Stimulated activated CD8-positive, alpha-beta memory T cell treated with anti-CD3 and anti-CD28 coated beads, Interleukin-7, amount 100 ng/mL, for 4 hours (primary cell): Measurements from ENCODE around the gene AHNAK.
"Not testable (repeated sequence)": the region's sequence is repeated elsewhere in the genome, so short reads cannot be mapped to it uniquely, and the experiment has no call there.

Experiments
- DNase-seq, 2 donors: peaks; one replicate each; pipeline ENCODE4 v3.0.0-alpha.2; 2020; ENCODE audit warnings: low read depth in 2 of 2

The AHNAK gene, protein sequence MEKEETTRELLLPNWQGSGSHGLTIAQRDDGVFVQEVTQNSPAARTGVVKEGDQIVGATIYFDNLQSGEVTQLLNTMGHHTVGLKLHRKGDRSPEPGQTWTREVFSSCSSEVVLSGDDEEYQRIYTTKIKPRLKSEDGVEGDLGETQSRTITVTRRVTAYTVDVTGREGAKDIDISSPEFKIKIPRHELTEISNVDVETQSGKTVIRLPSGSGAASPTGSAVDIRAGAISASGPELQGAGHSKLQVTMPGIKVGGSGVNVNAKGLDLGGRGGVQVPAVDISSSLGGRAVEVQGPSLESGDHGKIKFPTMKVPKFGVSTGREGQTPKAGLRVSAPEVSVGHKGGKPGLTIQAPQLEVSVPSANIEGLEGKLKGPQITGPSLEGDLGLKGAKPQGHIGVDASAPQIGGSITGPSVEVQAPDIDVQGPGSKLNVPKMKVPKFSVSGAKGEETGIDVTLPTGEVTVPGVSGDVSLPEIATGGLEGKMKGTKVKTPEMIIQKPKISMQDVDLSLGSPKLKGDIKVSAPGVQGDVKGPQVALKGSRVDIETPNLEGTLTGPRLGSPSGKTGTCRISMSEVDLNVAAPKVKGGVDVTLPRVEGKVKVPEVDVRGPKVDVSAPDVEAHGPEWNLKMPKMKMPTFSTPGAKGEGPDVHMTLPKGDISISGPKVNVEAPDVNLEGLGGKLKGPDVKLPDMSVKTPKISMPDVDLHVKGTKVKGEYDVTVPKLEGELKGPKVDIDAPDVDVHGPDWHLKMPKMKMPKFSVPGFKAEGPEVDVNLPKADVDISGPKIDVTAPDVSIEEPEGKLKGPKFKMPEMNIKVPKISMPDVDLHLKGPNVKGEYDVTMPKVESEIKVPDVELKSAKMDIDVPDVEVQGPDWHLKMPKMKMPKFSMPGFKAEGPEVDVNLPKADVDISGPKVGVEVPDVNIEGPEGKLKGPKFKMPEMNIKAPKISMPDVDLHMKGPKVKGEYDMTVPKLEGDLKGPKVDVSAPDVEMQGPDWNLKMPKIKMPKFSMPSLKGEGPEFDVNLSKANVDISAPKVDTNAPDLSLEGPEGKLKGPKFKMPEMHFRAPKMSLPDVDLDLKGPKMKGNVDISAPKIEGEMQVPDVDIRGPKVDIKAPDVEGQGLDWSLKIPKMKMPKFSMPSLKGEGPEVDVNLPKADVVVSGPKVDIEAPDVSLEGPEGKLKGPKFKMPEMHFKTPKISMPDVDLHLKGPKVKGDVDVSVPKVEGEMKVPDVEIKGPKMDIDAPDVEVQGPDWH (N-terminal part only)

DNA sequence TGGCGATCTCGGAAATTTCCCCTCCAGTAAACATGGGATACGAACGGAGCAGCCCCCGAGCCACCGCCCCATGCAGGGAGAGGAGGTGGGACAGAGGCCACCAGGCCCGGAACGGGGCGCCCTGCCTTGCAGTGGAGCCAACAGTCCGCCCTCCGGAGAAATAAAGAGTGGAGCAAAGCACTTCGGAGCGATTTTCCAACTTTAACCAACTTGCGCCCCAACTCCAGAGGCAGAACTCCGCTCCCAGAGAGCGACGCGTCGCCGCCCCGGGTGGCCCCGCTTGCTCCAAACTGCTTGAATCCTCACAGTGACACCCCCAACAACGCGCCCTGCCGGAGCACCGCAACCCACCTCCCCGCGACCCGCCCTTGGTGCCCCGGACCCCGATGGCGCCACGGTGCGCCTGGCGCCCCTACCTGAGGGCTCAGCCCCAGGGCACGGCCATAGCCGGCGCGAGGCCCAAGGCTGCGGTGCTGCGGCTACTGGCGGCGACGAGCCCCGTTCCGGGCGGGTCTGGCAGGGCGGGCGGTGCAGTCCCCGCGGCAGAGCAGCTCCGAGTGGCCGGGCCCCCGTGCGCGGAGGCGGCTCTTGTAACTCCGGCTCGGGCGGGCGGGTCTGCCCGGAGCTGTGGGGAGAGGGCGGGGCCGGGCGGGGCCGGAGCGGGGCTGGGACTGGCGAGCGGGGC, at the start of gene AHNAK:
AHNAK (minus strand) TSS at position 563 of the 685 bp plus-strand sequence. CDS start 10,708 bp downstream, outside the sequence.
- peak in 1 of 2 donors; percentile 64 for DNase-seq

DNA sequence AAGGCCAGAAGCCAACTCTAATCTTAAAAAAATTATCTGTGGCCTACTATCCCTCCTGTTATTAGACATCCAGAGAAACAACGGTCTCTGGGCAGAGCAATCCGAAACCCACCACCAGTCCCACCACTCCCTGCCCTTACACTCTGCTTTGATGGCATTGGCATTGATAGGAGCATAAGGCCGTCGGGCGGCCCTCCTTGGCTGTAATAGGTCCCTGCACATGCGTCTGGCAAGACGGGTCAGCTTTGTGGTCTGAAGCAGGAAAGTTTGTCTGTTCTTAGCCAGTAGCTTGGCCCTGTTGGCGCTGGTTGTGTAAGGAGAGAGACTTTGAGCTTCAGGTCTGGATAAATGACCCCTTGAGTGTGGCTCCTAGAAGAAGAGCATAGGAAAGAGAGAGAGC, 48.5 kb upstream of the AHNAK start:
- no peak for DNase-seq

DNA sequence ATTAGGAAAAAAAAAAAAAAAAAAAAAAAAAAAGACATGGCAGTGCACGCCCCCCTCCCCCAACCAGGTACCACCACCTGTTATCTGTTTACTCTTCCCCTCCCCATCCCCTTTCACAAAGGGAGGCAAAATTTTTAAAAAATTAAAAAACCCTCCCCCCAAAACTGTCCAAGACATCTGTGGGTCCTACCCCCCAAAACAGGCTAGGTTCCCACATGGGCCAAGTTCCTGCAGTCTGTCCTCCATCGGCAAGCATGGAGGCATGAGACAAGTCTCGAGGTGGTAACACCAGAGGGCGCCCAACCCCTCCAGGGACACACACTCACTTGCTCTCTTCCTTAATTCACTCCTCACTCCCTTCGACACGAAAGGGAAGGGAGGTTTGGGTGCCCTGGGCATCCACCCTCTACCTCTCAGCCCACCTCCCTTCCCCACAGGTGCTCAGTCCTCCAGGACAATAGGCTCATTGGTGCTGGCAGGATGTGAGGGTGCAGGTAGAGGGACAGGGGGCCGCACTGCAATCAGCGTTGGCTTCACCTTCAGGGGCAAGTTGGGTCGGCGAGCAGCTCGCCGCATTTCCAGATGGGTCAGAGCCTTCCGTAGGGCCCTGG, 46.9 kb upstream of the AHNAK start:
- DNase-seq: peak; percentile 68 to 69

DNA sequence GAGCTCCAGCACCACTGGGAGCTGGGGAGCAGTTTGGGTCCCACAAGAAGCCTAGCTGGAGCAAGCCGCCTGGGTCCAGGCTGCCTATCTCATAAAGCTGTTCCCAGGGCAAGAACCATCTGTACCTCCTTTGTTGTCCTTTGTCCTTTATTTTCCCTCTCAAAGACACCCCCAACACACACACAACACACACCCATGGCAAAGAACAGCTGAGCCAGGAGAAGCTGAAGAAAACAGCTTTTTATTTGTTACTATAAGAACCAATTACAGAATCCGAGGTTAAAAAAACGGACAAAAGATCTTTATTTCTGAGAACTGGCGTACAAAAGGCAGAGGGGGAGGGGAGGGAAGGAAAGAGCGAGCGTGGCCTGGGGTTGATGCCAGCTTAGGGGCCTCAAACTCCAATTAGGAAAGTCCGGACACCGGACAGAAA, 46.4 kb upstream of the AHNAK start:
- DNase-seq: no peak

DNA sequence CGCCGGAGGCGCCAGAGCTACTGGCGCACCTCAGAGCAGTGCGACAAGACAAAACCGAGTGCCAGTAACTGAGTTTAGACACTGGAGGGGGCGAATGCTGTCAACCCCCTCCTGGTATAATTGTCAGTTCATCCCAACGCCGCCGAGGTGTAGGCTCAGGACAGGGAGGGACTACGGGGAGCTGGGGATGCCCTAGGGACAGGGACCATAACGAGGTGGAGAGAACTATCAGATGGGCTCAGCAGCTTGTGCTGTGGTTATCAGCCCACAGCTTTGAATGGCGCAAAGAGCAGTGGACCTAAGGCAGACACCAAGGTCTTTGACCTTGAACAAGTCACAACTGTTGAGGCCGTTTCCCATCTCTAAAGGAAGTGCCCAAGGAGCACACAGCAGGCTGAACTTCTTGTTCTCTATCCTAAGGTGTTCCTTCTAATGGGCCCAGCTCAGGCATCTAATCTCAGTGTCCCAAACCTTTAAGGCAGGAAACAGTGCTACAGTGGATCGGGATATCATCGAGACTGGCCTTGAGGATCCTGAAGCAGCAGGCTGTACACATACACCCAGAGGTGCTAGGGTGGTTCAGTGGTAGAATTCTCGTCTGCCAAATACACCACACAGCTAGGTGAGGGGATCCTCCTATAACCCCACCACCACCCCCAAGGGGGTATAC, 45.7 kb upstream of the AHNAK start:
- no peak for DNase-seq

DNA sequence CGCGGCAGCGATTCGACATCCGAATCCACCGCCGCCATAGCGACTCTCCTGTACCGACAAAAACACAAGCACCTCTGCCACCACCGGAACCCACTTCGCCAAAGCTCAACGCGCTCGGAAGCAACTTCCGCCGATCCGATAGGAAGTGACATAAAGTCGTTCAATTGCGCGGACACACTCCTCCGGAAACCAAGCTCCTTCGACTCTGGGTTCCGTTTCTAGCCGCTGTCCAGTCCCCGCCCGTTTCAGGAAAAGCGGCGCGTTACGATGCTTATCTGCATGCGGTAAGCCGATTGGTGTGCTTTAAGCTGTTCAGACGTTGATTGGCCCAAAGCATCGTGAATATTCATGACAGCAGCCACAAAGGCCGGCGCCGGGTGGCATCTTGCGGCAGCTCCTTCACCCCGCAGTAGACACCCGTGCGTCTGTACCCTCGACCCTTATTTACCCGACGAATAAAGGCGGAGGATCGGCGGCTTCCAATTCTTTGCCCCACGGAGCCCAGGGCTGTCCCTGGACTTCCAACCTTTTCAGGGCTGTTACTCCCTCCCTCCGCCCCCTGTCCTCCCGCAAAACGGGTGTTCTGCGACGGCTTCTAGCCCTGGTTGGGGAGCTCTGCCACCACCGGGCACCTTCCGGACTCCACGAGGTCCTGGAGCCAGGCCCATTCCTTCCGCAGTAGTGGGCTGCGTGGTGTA, 45.0 kb upstream of the AHNAK start, which contains the start of gene TUT1:
TUT1 (minus strand) TSS at position 76 of the 698 bp plus-strand sequence; CDS start at position 38, 38 bp downstream.
- peak; percentile 91 to 97 for DNase-seq

DNA sequence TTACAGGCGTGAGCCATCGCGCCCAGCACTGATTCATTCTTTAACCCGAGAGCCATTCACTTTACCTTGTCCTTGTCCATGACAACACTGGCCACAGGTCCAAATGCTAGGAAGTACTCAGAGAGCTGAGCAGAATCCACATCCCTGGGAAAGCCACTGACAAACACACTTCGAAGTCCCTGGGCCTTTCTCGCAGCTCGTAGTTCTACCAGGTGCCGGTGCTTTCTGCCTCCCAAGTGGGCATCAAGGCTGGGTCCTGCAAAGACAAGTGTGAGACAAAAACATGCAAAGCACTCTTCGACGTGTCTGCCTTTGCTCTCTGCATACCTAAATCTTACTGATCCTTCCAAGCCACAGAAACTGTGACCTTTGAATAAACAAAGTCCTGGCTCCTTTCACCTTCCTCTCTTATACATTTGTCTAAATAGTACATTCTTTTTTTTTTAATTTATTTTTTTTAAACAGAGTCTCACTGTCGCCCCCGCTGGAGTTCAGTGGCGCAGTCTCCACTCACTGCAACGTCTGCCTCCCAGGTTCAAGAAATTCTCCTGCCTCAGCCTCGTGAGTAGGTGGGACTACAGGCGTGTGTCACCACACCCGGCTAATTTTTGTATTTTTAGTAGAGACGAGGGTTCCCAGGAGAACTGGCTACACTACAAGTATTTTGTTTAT, 42.5 kb upstream of the AHNAK start:
- DNase-seq: no peak

DNA sequence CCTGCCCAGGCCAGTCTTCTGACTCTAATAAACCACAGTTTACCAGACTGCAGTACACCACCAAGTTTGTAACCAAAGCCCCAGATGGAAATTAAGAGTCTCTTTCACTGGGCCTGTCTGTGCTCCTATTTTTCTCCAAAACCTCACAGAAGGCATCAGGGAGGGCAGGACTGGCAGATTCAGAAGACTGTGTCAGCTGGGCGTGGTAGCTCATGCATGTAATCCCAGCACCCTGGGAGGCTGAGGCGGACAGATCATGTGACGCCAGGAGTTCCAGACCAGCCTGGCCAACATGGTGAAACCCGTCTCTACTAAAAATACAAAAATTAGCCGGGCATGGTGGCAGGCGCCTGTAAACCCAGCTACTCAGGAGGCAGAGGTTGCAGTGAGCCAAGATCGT, 38.8 kb upstream of the AHNAK start:
- not testable (repeated sequence) for DNase-seq

DNA sequence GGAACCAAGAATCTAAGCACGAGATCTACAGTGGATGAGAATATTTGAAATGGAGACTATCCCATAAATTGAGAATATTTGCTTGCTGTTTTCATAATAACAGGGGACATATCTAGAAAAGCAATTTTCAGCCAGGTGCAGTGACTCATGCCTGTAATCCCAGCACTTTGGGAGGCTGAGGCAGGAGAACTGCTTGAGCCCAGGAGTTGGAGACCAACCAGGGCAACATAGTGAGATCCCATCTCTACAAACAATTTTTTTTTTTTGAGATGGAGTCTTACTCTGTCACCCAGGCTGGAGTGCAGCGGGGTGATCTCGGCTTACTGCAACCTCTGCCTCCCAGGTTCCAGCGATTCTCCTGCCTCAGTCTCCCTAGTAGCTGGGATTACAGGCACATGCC, 35.1 kb upstream of the AHNAK start:
- not testable (repeated sequence) for DNase-seq

DNA sequence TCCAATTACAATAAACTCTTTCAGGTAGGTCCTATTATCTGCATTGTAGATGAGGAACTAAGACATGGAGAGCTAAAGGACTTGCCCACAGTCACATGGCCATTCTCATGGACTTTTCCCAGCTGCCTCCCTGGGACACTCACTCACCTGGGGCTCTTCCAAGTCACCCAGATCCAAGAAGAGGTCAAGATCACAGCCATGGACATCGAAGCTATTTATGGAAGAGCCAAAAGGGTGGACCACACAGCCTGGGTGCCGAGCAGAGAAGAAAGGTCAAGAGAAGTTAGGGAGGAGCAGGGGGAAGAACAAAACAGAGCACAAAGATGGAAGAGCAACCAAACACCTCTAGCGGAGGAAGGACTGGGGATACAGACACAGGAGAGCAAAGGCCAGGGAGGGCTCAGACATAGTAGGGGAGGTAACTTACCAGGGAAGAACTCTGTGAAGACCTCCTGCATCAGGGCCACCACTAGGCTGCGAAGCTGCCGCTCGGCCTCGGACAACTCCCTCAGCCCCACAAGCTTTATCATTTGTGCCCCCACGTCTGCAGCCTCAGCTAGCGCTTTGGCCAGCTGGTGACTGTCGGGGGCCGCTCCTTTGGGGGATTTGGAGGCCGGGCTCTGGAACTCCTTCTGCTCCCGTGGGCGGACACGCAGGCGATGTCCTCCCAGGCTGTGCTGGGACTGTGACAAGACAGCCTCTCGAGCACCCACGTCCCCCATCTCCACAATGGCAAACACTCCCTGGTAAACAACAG, 34.5 kb upstream of the AHNAK start:
- no peak for DNase-seq

DNA sequence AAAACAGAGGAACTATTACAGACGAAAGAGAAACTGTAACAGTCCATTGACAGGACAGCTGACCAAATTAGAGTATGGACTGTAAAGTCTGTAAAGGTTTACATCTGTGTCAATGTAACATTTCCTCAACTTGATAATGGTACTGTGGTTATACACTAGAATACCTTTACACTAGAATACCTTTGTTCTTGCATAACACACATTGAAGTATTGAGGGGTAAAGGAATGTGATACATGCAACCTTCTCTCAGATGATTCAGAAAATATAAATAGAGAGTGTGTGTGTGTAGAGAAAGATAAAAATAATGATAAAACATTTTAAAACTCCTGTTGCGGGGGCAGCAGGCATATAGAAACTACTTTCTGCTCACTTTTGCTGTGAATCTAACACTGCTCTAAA, 32.6 kb upstream of the AHNAK start:
- no peak for DNase-seq

DNA sequence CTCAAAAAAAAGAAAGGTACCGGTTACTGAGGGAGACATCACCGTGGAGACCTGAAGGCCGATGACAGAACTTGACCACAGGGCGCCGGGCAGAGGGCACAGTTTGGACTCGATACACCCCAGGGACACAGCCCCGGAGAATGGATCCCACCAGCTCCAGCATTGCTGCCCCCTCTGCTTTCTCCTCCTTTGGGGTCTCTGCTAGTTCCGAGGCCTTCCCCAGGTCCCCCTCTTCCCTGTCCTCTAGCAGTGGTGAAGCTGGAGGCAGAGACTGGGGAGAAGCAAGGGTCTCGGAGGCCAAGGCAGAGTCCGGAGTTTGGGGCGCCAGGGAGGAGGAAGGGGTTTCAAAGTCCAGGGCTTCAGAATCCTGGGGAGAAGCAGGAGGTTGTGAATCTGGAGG, 31.9 kb upstream of the AHNAK start:
- DNase-seq: no peak

DNA sequence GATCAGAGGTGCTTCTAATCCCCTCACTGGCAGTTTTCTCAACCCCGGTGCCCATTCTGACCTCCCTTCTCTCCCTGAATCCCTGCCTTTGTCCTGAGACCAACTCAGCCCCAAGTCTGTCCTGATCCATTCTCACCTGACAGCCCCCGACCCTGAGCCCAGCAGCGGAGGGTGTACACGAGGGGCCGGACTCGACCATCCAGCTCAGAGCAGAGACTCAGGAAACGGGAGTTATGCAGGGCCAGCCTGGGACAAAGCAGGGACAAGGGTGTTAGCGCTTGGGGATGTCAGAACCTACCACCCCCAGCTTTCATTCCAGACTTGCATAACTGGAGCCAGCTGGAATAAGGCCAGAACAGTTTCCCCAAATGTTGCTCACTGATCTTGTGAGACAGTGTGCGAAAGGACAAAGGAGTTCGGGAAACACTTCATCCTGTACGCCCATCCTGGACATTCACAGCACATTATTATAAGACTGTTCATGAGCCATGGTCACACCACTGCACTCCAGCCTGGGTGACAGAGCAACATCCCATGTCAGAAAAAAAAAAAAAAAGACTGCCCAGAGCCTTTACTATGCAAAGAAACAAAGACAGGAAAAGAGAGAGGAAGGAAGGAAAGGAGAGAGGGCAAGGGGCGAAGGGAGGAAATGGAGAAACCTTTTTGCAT, 30.6 kb upstream of the AHNAK start:
- no peak for DNase-seq

DNA sequence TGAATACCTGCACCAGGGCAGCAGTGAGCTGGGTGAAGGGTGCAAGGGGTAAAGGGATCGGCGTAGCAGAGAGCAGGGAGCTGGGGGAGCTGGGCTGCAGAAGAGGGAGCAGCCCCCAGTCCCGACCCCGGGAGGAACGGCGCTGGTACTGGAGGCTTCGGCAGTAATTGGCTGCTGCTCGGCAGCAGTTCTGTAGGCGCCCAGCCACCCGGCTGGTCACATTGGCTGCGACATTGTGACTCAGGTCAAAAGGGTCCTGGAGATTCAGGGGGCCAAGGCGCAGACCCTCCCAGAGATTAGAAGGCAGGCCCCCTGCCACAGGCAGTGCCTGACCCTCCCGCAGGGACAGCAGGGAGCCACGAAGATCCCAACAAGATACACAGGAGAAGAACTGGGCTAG, 29.2 kb upstream of the AHNAK start:
- no peak for DNase-seq

DNA sequence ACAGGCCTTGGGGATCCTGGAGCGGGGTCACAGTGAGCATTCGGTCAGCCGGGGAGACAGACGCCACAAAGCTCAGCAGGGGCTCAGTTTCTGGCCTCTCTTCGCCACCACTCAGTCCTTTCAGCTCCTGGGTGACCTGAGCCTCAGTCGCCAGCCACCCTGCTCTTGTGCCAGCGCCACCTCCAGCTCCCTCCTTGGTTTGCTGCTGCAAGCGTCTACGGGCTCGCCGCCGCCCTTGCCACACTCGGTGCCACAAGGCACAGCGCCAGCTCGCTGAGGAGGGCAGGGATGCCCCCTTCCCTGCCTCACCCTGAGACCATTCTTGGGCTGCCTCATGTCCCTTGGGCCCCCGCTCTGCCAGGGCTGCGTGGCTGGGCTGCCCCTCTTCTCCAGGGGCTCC, 28.6 kb upstream of the AHNAK start:
- no peak for DNase-seq

DNA sequence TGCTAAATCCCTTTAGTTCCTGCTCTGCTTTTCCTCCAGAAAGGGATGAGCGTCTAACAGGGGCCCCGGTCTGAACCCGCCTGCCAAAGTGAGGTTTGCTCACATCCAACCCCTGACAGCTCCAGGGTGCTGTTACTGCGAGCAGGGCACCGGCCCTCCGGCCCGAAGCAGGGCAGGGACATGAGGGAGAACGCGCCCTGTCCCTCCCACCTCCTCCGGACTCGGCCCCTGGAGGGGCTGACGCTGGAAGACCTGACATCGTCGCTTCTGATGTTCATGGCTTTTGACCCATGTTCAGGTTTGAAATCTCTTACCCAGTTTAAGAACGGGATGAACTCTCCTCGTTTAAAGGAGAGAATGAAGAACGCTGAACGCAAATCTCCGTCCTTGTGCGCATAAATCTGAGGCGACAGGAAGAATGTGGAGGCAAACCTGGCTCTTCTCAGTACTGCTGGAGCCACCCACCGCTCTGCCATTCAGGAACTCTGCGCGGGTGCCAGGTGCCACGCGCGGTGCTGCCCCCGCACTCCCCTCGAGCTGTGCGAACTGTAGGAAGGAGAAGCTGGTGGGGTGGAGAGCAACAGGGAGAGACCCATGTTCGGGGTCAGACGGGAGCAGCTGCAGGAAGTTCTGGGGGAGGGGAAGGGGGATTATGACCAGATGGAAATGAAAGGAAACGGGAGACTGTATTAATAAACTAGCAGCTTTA, 27.9 kb upstream of the AHNAK start:
- DNase-seq: no peak
